Measurements from ENCODE around the gene TLE5.

Gene TLE5

GRCh38 chr19:3106509-3107141, 44.3 kb upstream of the TLE5 start:
- TF ChIP-seq ZFX (IDR thresholded peaks at IDR 0.05; ENCODE audit: borderline replicate concordance), result no peak
- TF ChIP-seq CTCF (IDR thresholded peaks at IDR 0.05), result no peak
- no peak overlapping the region for H3K27ac ChIP-seq

- no peak for TF ChIP-seq CTCF (IDR thresholded peaks at IDR 0.05)
- no peak for TF ChIP-seq ZFX (IDR thresholded peaks at IDR 0.05; ENCODE audit: borderline replicate concordance)
- H3K27ac ChIP-seq, result no peak overlapping the region
Measured at GRCh38 chr19:3105641-3106508, 43.6 kb upstream of the TLE5 start.

GRCh38 chr19:3104708-3104983, 42.4 kb upstream of the TLE5 start:
- no peak for TF ChIP-seq CTCF (IDR thresholded peaks at IDR 0.05)
- TF ChIP-seq ZFX (IDR thresholded peaks at IDR 0.05; ENCODE audit: borderline replicate concordance), result no peak
- H3K27ac ChIP-seq, result no peak overlapping the region

GRCh38 chr19:3102239-3103140, 40.2 kb upstream of the TLE5 start:
- TF ChIP-seq ZFX (IDR thresholded peaks at IDR 0.05; ENCODE audit: borderline replicate concordance), result no peak
- TF ChIP-seq CTCF (IDR thresholded peaks at IDR 0.05), result no peak
- no peak overlapping the region for H3K27ac ChIP-seq

- no peak overlapping the region for H3K27ac ChIP-seq
- TF ChIP-seq ZFX (IDR thresholded peaks at IDR 0.05; ENCODE audit: borderline replicate concordance), result no peak
- TF ChIP-seq CTCF (IDR thresholded peaks at IDR 0.05), result no peak
Measured at GRCh38 chr19:3100747-3101730, 38.7 kb upstream of the TLE5 start.

GRCh38 chr19:3100331-3100730, 38.0 kb upstream of the TLE5 start:
- TF ChIP-seq CTCF (IDR thresholded peaks at IDR 0.05) (no peak), ZFX (IDR thresholded peaks at IDR 0.05; ENCODE audit: borderline replicate concordance) (no peak)
- no peak overlapping the region for H3K27ac ChIP-seq
